Liver (tissue), 9 donors: Measurements from ENCODE around the gene SEMA3E. TPM values are rescaled to one million over a fixed set of nuclear protein-coding genes. Genes with fewer than 3 reads are reported as not detected.

Experiments
- DNase-seq: peaks from one replicate; pipeline ENCODE4 v3.0.0-alpha.2; 2017; ENCODE audit warnings: low spot score
- H3K27ac ChIP-seq, 2 donors: one replicate each; pipeline ENCODE4 v1.7.0; 2013; ENCODE audit warnings: inconsistent platforms in 2 of 2, low read length in 2 of 2, control low read depth in 1 of 2, low read depth in 1 of 2, mild to moderate bottlenecking in 1 of 2
- H3K27me3 ChIP-seq, 4 donors: one replicate each; pipeline versions ENCODE4 v1.6.1 to v1.7.0; 2013; ENCODE audit warnings: low read length in 3 of 4, inconsistent platforms in 1 of 4, mild to moderate bottlenecking in 1 of 4, moderate library complexity in 1 of 4; ENCODE audit not compliant: control insufficient read depth in 4 of 4, insufficient read depth in 4 of 4
- H3K36me3 ChIP-seq, 4 donors: one replicate each; pipeline versions ENCODE4 v1.6.1 to v1.7.0; 2013; ENCODE audit warnings: low read length in 3 of 4, mild to moderate bottlenecking in 3 of 4, low read depth in 1 of 4, moderate library complexity in 1 of 4; ENCODE audit not compliant: control insufficient read depth in 4 of 4, insufficient read depth in 3 of 4
- H3K4me1 ChIP-seq, 4 donors: one replicate each; pipeline versions ENCODE4 v1.6.1 to v1.7.0; 2013; ENCODE audit warnings: low read length in 3 of 4, mild to moderate bottlenecking in 3 of 4, moderate library complexity in 1 of 4; ENCODE audit not compliant: control insufficient read depth in 4 of 4, insufficient read depth in 4 of 4
- H3K4me3 ChIP-seq, 3 donors: one replicate each; pipeline versions ENCODE4 v1.6.1 to v1.7.0; 2013; ENCODE audit warnings: low read length in 3 of 3, control low read depth in 1 of 3, low read depth in 1 of 3, mild to moderate bottlenecking in 1 of 3
- H3K9ac ChIP-seq, 2 donors: one replicate each; pipeline ENCODE4 v1.7.0; 2013; ENCODE audit warnings: low read length in 2 of 2, mild to moderate bottlenecking in 2 of 2, moderate library complexity in 2 of 2, control low read depth in 1 of 2, low read depth in 1 of 2
- H3K9me3 ChIP-seq, 4 donors: one replicate each; pipeline versions ENCODE4 v1.6.1 to v1.7.0; 2013; ENCODE audit warnings: low read length in 3 of 4; ENCODE audit not compliant: control insufficient read depth in 4 of 4
- ATF3 ChIP-seq: IDR thresholded peaks from 2 replicates; pipeline ENCODE4 v1.6.1; 2016; ENCODE audit warnings: antibody characterized with exemption
- CTCF ChIP-seq: fragments of 150-350 bp; IDR thresholded peaks from 2 replicates; pipeline ENCODE4 v1.5.1; 2017; ENCODE audit warnings: improper control_type of control experiment, low read depth, low read length; ENCODE audit not compliant: missing input control
- EGR1 ChIP-seq, 2 donors: IDR thresholded peaks; 2 replicates each; pipeline ENCODE4 v1.6.1; 2016 to 2018; ENCODE audit warnings: antibody characterized with exemption in 2 of 2, low read depth in 2 of 2
- FOXA2 ChIP-seq: IDR thresholded peaks from 2 replicates; pipeline ENCODE4 v1.6.1; 2016; ENCODE audit warnings: antibody characterized with exemption
- GABPA ChIP-seq, 2 donors: IDR thresholded peaks in 1 of 2; conservative IDR thresholded peaks in 1 of 2; 2 replicates each; pipeline ENCODE4 v1.6.1; 2016; ENCODE audit warnings: antibody characterized with exemption in 2 of 2, mild to moderate bottlenecking in 1 of 2, moderate library complexity in 1 of 2
- HNF4A ChIP-seq, 2 donors: conservative IDR thresholded peaks; 2 replicates each; pipeline ENCODE4 v1.6.1; 2016; ENCODE audit warnings: antibody characterized with exemption in 2 of 2, mild to moderate bottlenecking in 2 of 2
- HNF4G ChIP-seq: IDR thresholded peaks from 2 replicates; pipeline ENCODE4 v1.6.1; 2016; ENCODE audit warnings: antibody characterized with exemption
- JUND ChIP-seq, 2 donors: IDR thresholded peaks; 2 replicates each; pipeline ENCODE4 v1.6.1; 2016; ENCODE audit warnings: antibody characterized with exemption in 2 of 2
- MAX ChIP-seq: IDR thresholded peaks from 2 replicates; pipeline ENCODE4 v1.6.1; 2016; ENCODE audit warnings: antibody characterized with exemption
- NR2F2 ChIP-seq: IDR thresholded peaks from 2 replicates; pipeline ENCODE4 v1.6.1; 2016; ENCODE audit warnings: antibody characterized with exemption
- RAD21 ChIP-seq, 2 donors: IDR thresholded peaks; 2 replicates each; pipeline ENCODE4 v1.6.1; 2016; ENCODE audit warnings: antibody characterized with exemption in 2 of 2, mild to moderate bottlenecking in 2 of 2
- RXRA ChIP-seq, 2 donors: IDR thresholded peaks; 2 replicates each; pipeline ENCODE4 v1.6.1; 2017 to 2018; ENCODE audit warnings: antibody characterized with exemption in 2 of 2, mild to moderate bottlenecking in 1 of 2
- SP1 ChIP-seq: IDR thresholded peaks from 2 replicates; pipeline ENCODE4 v1.6.1; 2018; ENCODE audit warnings: antibody characterized with exemption, mild to moderate bottlenecking
- ZBTB33 ChIP-seq: IDR thresholded peaks from 2 replicates; pipeline ENCODE4 v1.6.1; 2016; ENCODE audit warnings: antibody characterized with exemption
- WGBS: extraction: QIAGEN DNeasy Blood & Tissue Kit; methylation state at CpG from one replicate; pipeline ENCODE4 v1.1.7; 2013; 5-methylcytosine and 5-hydroxymethylcytosine counted together
- polyA plus RNA-seq, 2 donors: library from polyadenylated mRNA; stranded (reverse) in 1 of 2; unstranded in 1 of 2; fragments of 200-250 nt in 1 of 2; fragments of >200 nt in 1 of 2; fragmentation: Nextera tagmentation in 1 of 2; extraction: Ambion mirVana in 1 of 2; gene quantifications; one replicate each; pipeline versions ENCODE4 v1.2.1 to v1.2.3, GENCODE V29; 2013 to 2015
- total RNA-seq, 2 donors: library from RNA; depleted of rRNA; stranded (reverse); fragments of >200 nt; gene quantifications; one replicate each; pipeline ENCODE4 v1.2.3, GENCODE V29; 2014
- TF ChIP-seq, protein P1 (sequence below): IDR thresholded peaks from 2 replicates; pipeline ENCODE4 v1.6.1; 2016; ENCODE audit warnings: antibody characterized with exemption, mild to moderate bottlenecking
- donor health status: healthy.
- donor health status: healthy.
- donor health status: healthy.
- donor health status: healthy.
- donor health status: healthy.

The SEMA3E gene
- total and polyA plus RNA-seq, 4 donors, result 0.20 to 1.2 (median 0.59) TPM; not detected in 1

- Histone ChIP-seq H3K9me3 (no peaks in the 10 kb centered on the region), H3K4me1 (no peaks in the 10 kb centered on the region), H3K27me3 (peaks cover 0 to 2% (median 0%) of the 10 kb centered on the region in 4 donors), H3K36me3 (no peaks in the 10 kb centered on the region), H3K27ac (no peak overlapping the region), H3K9ac (no peak overlapping the region), H3K4me3 (no peak overlapping the region)
- WGBS, result 90% methylated on average over 2 of the region's 2 CpGs
- no peak for DNase-seq
- no peak for TF ChIP-seq EGR1 (IDR thresholded peaks at IDR 0.05; ENCODE audit: low read depth in 2 of 2)
- no peak for TF ChIP-seq CTCF
Observed at GRCh38 chr7:83494683-83495082, 154.3 kb downstream of the SEMA3E start.

GRCh38 chr7:83492802-83493201, 156.1 kb downstream of the SEMA3E start:
- H3K4me1 ChIP-seq, result no peaks in the 10 kb centered on the region
- no peaks in the 10 kb centered on the region for H3K36me3 ChIP-seq
- DNase-seq, result no peak
- no peak overlapping the region for H3K4me3 ChIP-seq
- no peaks in the 10 kb centered on the region for H3K9me3 ChIP-seq
- 67% methylated on average over 3 of the region's 3 CpGs for WGBS
- H3K27me3 ChIP-seq, result peaks cover 0 to 2% (median 0%) of the 10 kb centered on the region in 4 donors
- no peak overlapping the region for H3K9ac ChIP-seq
- H3K27ac ChIP-seq, result no peak overlapping the region
- TF ChIP-seq CTCF (no peak), JUND (IDR thresholded peaks at IDR 0.05) (no peak), GABPA (IDR thresholded peaks at IDR 0.05 in 1 of 2, conservative IDR thresholded peaks at IDR 0.05 in 1 of 2) (no peak), RXRA (IDR thresholded peaks at IDR 0.05) (no peak), FOXA2 (no peak), ZBTB33 (no peak), EGR1 (IDR thresholded peaks at IDR 0.05; ENCODE audit: low read depth in 2 of 2) (no peak), SP1 (no peak), ATF3 (no peak), NR2F2 (no peak), RAD21 (IDR thresholded peaks at IDR 0.05) (no peak), HNF4A (conservative IDR thresholded peaks at IDR 0.05) (no peak), MAX (no peak), HNF4G (no peak)
- TF ChIP-seq, protein P1, sequence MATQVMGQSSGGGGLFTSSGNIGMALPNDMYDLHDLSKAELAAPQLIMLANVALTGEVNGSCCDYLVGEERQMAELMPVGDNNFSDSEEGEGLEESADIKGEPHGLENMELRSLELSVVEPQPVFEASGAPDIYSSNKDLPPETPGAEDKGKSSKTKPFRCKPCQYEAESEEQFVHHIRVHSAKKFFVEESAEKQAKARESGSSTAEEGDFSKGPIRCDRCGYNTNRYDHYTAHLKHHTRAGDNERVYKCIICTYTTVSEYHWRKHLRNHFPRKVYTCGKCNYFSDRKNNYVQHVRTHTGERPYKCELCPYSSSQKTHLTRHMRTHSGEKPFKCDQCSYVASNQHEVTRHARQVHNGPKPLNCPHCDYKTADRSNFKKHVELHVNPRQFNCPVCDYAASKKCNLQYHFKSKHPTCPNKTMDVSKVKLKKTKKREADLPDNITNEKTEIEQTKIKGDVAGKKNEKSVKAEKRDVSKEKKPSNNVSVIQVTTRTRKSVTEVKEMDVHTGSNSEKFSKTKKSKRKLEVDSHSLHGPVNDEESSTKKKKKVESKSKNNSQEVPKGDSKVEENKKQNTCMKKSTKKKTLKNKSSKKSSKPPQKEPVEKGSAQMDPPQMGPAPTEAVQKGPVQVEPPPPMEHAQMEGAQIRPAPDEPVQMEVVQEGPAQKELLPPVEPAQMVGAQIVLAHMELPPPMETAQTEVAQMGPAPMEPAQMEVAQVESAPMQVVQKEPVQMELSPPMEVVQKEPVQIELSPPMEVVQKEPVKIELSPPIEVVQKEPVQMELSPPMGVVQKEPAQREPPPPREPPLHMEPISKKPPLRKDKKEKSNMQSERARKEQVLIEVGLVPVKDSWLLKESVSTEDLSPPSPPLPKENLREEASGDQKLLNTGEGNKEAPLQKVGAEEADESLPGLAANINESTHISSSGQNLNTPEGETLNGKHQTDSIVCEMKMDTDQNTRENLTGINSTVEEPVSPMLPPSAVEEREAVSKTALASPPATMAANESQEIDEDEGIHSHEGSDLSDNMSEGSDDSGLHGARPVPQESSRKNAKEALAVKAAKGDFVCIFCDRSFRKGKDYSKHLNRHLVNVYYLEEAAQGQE, result no peak
